Measurements from ENCODE around the gene CFAP97D2.
"Not testable (repeated sequence)": the region's sequence is repeated elsewhere in the genome, so short reads cannot be mapped to it uniquely, and the experiment has no call there.

The CFAP97D2 gene

DNA sequence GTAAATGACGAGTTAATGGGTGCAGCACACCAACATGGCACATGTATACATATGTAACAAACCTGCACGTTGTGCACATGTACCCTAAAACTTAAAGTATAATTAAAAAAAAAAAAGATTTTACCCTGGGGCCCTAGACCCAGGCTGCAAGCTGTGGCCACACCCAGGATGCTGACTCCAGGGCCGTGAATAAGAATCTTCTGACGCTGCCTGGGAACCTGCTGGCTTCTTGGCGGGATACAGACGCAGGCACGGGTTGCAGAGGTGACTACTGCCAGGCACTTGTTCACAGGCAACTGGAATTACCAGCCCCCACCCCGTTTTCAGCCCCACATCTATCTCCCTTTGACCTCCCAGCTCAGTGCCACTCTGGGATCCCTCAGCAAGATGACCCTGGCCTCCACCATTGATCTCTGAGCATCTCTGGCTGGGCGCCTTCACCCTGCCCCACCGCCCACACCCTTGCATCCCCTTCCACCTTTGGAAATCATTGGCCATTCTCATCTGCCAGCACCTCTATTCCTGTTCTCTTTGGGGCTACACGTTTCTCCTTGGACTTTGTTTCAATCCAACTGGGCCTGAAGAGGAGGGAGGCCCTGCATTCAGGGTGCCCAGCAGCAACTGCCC lies 21.1 kb upstream of the CFAP97D2 start:
- Histone ChIP-seq H3K36me3 (ENCODE audit: insufficient read depth, low read length) (no peaks in the 10 kb centered on the region), H3K4me3 (ENCODE audit: low read length) (no peak overlapping the region), H3K4me1 (ENCODE audit: insufficient read depth, low read length) (peaks cover 7% of the 10 kb centered on the region), H3K27me3 (ENCODE audit: insufficient read depth, low read length) (no peaks in the 10 kb centered on the region), H3K9me3 (ENCODE audit: low read length) (no peaks in the 10 kb centered on the region), H2AFZ (ENCODE audit: low read depth, low read length) (no peak overlapping the region)

GRCh38 chr13:114158869-114159666 lies 20.0 kb upstream of the CFAP97D2 start:
- H3K4me1 ChIP-seq (ENCODE audit: insufficient read depth, low read length); H3K4me3 ChIP-seq (ENCODE audit: low read length); H3K36me3 ChIP-seq (ENCODE audit: insufficient read depth, low read length); H3K9me3 ChIP-seq (ENCODE audit: low read length); H3K27me3 ChIP-seq (ENCODE audit: insufficient read depth, low read length); H2AFZ ChIP-seq (ENCODE audit: low read depth, low read length): not testable (repeated sequence)

- no peaks in the 10 kb centered on the region for H3K36me3 ChIP-seq (ENCODE audit: insufficient read depth, low read length)
- peaks cover 3% of the 10 kb centered on the region for H3K4me1 ChIP-seq (ENCODE audit: insufficient read depth, low read length)
- no peak overlapping the region for H2AFZ ChIP-seq (ENCODE audit: low read depth, low read length)
- H3K9me3 ChIP-seq (ENCODE audit: low read length): no peaks in the 10 kb centered on the region
- H3K27me3 ChIP-seq (ENCODE audit: insufficient read depth, low read length): no peaks in the 10 kb centered on the region
- no peak overlapping the region for H3K4me3 ChIP-seq (ENCODE audit: low read length)
Measured at GRCh38 chr13:114161028-114161556, 18.0 kb upstream of the CFAP97D2 start.

DNA sequence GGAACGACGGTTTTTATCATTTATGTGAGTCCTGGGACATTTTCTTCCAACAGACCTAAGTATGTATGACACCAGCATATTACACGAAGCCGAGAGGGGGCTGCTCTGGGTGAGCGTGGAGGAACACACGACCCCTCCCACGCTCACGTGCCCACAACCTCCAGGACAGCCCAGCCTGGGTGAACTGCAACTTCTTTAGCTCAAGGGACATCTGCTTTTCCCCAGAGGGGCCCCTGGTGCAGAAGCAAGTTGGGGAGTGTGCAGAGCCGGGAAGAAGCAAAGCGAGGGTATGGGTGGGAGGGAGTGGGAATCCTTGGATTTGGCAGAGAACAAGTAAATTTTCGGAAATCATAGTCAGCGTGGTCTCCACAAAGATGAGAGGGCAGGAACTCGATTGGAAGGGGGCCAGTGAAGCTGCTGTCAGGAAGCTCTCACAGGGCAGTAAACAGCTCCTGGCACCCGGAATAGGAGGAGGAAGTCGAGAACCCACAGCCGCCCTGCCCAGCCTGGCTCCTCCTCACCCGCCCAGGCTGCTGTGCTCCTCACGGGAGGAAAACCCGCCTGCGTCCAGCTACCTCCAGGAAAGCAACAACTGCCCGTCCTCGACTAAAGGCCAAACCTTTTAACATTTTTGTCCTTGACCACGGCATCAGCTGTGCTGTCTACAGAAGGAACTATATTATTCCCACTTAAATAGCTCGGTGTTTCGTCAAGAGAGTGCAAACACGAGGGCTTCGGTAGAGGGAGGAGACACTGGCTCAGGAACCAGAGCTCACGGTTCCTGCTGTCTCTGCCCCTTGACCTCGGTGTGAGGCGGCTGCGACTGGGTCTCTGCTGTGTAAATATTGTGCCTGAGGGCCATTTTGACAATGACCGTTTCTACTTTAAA lies 17.2 kb upstream of the CFAP97D2 start:
- Histone ChIP-seq H3K4me1 (ENCODE audit: insufficient read depth, low read length) (peaks cover 4% of the 10 kb centered on the region), H3K4me3 (ENCODE audit: low read length) (no peak overlapping the region), H3K27me3 (ENCODE audit: insufficient read depth, low read length) (no peaks in the 10 kb centered on the region), H2AFZ (ENCODE audit: low read depth, low read length) (no peak overlapping the region), H3K9me3 (ENCODE audit: low read length) (no peaks in the 10 kb centered on the region), H3K36me3 (ENCODE audit: insufficient read depth, low read length) (no peaks in the 10 kb centered on the region)

- no peak overlapping the region for H2AFZ ChIP-seq (ENCODE audit: low read depth, low read length)
- no peaks in the 10 kb centered on the region for H3K27me3 ChIP-seq (ENCODE audit: insufficient read depth, low read length)
Measured at GRCh38 chr13:114162533-114162922, 16.5 kb upstream of the CFAP97D2 start.

GRCh38 chr13:114164053-114164452 lies 15.0 kb upstream of the CFAP97D2 start:
- H3K36me3 ChIP-seq (ENCODE audit: insufficient read depth, low read length): no peaks in the 10 kb centered on the region
- H3K4me3 ChIP-seq (ENCODE audit: low read length): no peak overlapping the region
- H3K9me3 ChIP-seq (ENCODE audit: low read length): no peaks in the 10 kb centered on the region
- no peaks in the 10 kb centered on the region for H3K27me3 ChIP-seq (ENCODE audit: insufficient read depth, low read length)
- H2AFZ ChIP-seq (ENCODE audit: low read depth, low read length): no peak overlapping the region
- peaks cover 8% of the 10 kb centered on the region for H3K4me1 ChIP-seq (ENCODE audit: insufficient read depth, low read length)

More at GRCh38 chr13:114162533-114162922, 16.5 kb upstream of the CFAP97D2 start:
- H3K4me3 ChIP-seq (ENCODE audit: low read length): no peak overlapping the region
- no peaks in the 10 kb centered on the region for H3K9me3 ChIP-seq (ENCODE audit: low read length)
- H3K36me3 ChIP-seq (ENCODE audit: insufficient read depth, low read length): no peaks in the 10 kb centered on the region
- H3K4me1 ChIP-seq (ENCODE audit: insufficient read depth, low read length): peaks cover 8% of the 10 kb centered on the region

DNA sequence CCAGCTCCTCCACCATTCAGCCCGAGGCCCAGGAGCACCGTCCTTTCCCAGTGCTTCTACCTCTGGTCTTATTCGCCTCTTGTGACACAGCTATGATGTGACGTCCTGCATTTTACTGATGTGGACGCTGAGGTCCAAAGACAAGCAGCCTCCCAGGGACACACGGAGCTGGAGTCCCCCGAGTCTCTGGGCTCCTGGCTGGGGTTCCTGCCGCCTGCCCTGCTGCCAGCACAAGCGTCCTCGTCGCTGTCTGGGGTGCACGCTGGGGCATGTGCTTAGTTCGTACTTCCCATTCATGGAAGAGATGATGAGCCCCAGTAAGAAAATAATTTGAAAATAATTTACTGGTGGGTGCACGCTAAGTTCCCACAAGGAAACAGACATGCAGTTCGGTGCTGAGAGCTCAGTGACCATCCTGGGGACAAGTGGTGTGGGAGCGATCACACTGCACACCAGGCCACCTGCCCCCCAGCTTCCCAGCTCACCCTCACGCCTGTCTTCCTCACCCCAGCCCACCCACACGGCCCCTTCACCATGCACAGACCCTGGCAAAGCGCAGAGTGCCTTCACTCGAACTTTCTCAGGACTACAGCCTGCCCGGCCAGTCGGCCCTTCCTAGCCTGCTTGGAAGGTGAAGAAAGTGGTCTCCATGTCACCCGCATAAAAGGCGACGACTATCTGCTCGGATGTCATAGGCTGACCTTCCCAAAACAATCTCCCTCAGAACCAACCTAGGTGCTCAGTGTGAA lies 14.2 kb upstream of the CFAP97D2 start:
- H3K9me3 ChIP-seq (ENCODE audit: low read length): no peaks in the 10 kb centered on the region
- no peak overlapping the region for H2AFZ ChIP-seq (ENCODE audit: low read depth, low read length)
- H3K36me3 ChIP-seq (ENCODE audit: insufficient read depth, low read length): no peaks in the 10 kb centered on the region
- H3K4me3 ChIP-seq (ENCODE audit: low read length): no peak overlapping the region
- H3K4me1 ChIP-seq (ENCODE audit: insufficient read depth, low read length): peaks cover 8% of the 10 kb centered on the region
- no peaks in the 10 kb centered on the region for H3K27me3 ChIP-seq (ENCODE audit: insufficient read depth, low read length)

DNA sequence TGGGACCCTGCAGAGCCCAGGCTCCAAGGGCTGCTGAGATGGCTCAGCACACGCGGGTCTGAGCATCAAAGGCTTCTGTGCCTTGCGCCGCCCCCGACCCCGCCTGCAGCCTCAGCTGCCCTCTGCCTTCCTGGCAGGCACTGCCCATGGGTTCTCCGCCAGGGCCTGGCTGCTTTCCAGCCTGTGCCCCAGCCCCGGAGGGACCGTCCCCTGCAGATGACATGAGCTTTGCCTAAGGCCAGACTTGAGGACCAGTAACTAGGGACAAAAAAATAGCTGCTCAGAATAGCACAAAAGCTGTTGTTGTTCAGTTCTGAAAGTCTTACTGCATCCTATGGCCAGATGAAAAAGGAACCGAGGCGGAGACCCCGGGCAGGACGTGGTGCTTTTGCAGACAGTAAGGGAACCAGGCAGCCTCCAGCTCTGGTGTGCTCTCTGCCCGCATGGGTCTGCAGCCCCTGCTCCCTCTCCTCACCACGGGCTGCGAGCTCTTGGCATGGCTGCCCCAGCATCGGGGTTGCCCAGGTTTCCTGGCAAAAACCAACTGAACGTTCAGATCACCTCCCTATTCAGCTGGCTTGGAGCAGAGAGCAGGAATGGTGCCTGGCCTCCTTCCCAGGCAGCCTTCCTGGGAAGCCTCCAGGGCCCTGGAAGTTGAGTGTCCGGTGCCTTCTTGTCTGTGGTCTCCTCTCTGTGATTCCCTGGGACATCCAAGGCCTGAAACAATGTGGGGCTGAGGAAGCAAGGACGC lies 12.5 kb upstream of the CFAP97D2 start:
- H3K4me1 ChIP-seq (ENCODE audit: insufficient read depth, low read length): peaks cover 8% of the 10 kb centered on the region
- no peaks in the 10 kb centered on the region for H3K9me3 ChIP-seq (ENCODE audit: low read length)

GRCh38 chr13:114167426-114167825 lies 11.6 kb upstream of the CFAP97D2 start:
- no peaks in the 10 kb centered on the region for H3K9me3 ChIP-seq (ENCODE audit: low read length)
- no peaks in the 10 kb centered on the region for H3K27me3 ChIP-seq (ENCODE audit: insufficient read depth, low read length)
- H3K4me1 ChIP-seq (ENCODE audit: insufficient read depth, low read length): peaks cover 4% of the 10 kb centered on the region
- peak overlapping the region; percentile 52 for H2AFZ ChIP-seq (ENCODE audit: low read depth, low read length)
- no peaks in the 10 kb centered on the region for H3K36me3 ChIP-seq (ENCODE audit: insufficient read depth, low read length)
- no peak overlapping the region for H3K4me3 ChIP-seq (ENCODE audit: low read length)

More for the DNA sequence above, 12.5 kb upstream of the CFAP97D2 start:
- no peaks in the 10 kb centered on the region for H3K36me3 ChIP-seq (ENCODE audit: insufficient read depth, low read length)
- no peak overlapping the region for H3K4me3 ChIP-seq (ENCODE audit: low read length)
- no peaks in the 10 kb centered on the region for H3K27me3 ChIP-seq (ENCODE audit: insufficient read depth, low read length)
- no peak overlapping the region for H2AFZ ChIP-seq (ENCODE audit: low read depth, low read length)

GRCh38 chr13:114167885-114168284 lies 11.2 kb upstream of the CFAP97D2 start:
- H3K4me1 ChIP-seq (ENCODE audit: insufficient read depth, low read length): peaks cover 4% of the 10 kb centered on the region
- no peaks in the 10 kb centered on the region for H3K9me3 ChIP-seq (ENCODE audit: low read length)
- H3K4me3 ChIP-seq (ENCODE audit: low read length): no peak overlapping the region
- H3K36me3 ChIP-seq (ENCODE audit: insufficient read depth, low read length): no peaks in the 10 kb centered on the region
- no peaks in the 10 kb centered on the region for H3K27me3 ChIP-seq (ENCODE audit: insufficient read depth, low read length)
- peak overlapping the region; percentile 52 for H2AFZ ChIP-seq (ENCODE audit: low read depth, low read length)

- no peaks in the 10 kb centered on the region for H3K27me3 ChIP-seq (ENCODE audit: insufficient read depth, low read length)
- H3K36me3 ChIP-seq (ENCODE audit: insufficient read depth, low read length): no peaks in the 10 kb centered on the region
- no peak overlapping the region for H2AFZ ChIP-seq (ENCODE audit: low read depth, low read length)
- no peaks in the 10 kb centered on the region for H3K4me1 ChIP-seq (ENCODE audit: insufficient read depth, low read length)
- H3K4me3 ChIP-seq (ENCODE audit: low read length): no peak overlapping the region
- H3K9me3 ChIP-seq (ENCODE audit: low read length): peaks cover 3% of the 10 kb centered on the region
Measured at GRCh38 chr13:114173272-114173671, 5.8 kb upstream of the CFAP97D2 start.

- Histone ChIP-seq H3K4me1 (ENCODE audit: insufficient read depth, low read length) (peaks cover 2% of the 10 kb centered on the region), H3K9me3 (ENCODE audit: low read length) (peaks cover 3% of the 10 kb centered on the region), H3K36me3 (ENCODE audit: insufficient read depth, low read length) (no peaks in the 10 kb centered on the region), H3K4me3 (ENCODE audit: low read length) (no peak overlapping the region), H3K27me3 (ENCODE audit: insufficient read depth, low read length) (no peaks in the 10 kb centered on the region), H2AFZ (ENCODE audit: low read depth, low read length) (no peak overlapping the region)
Measured at GRCh38 chr13:114173745-114174144, 5.3 kb upstream of the CFAP97D2 start.
